IMR-90 (cell line): ENCODE data around the gene SLC26A3. TPM values are rescaled to one million over a fixed set of nuclear protein-coding genes. Genes with fewer than 3 reads are reported as not detected.

Source experiments
- ATAC-seq: fragments of 200-7000 bp; cut with Tn5 transposase; 2 replicates; pipeline ENCODE4 v1.9.1; 2020; ENCODE audit warnings: low read depth, mild to moderate bottlenecking, moderate library complexity
- BruUV-seq: library from RNA; stranded (reverse); fragments of 400-500 nt; replicated peaks from 2 replicates; lab custom pipeline; 2021; lab: Mats Ljungman, UMichigan
- CTCF ChIA-PET: fragments of 300-600 bp; formaldehyde crosslinking; extraction: SDS; loops from one replicate; lab custom pipeline; 2021; ENCODE audit warnings: antibody characterized with exemption; lab: Yijun Ruan, JAX
- POLR2A ChIA-PET: fragments of 300-600 bp; sonication (Branson Sonifier 250); formaldehyde crosslinking; loops from one replicate; lab custom pipeline; 2022; ENCODE audit warnings: antibody characterized with exemption; ENCODE audit not compliant: unreplicated experiment; lab: Charles Lee
- DNase-seq: peaks from one replicate; pipeline ENCODE4 v3.0.0; 2013
- H2AFZ ChIP-seq: replicated peaks from 2 replicates; pipeline ENCODE3; 2013; ENCODE audit warnings: low read length, mild to moderate bottlenecking; ENCODE audit not compliant: poor library complexity
- H2AK5ac ChIP-seq: 2 replicates; pipeline ENCODE4 v1.6.1; 2013; ENCODE audit warnings: low read depth, low read length, inconsistent platforms
- H2AK9ac ChIP-seq: replicated peaks from 2 replicates; pipeline ENCODE3; 2013; ENCODE audit warnings: mild to moderate bottlenecking, low read depth, low read length, moderate library complexity; ENCODE audit not compliant: poor library complexity
- H2BK120ac ChIP-seq: 2 replicates; pipeline ENCODE4 v1.6.1; 2013; ENCODE audit warnings: low read depth, low read length, inconsistent platforms
- H2BK15ac ChIP-seq: 3 replicates; pipeline ENCODE4 v1.6.1; 2013; ENCODE audit warnings: low read depth, low read length, inconsistent platforms
- H2BK20ac ChIP-seq: 2 replicates; pipeline ENCODE4 v1.6.1; 2013; ENCODE audit warnings: low read depth, mild to moderate bottlenecking, inconsistent platforms, low read length, moderate library complexity
- H2BK5ac ChIP-seq: 2 replicates; pipeline ENCODE4 v1.6.1; 2013; ENCODE audit warnings: mild to moderate bottlenecking, low read depth, low read length, inconsistent platforms; ENCODE audit not compliant: poor library complexity, severe bottlenecking
- H3K14ac ChIP-seq: replicated peaks from 2 replicates; pipeline ENCODE4 v1.6.1; 2013; ENCODE audit warnings: low read depth, low read length, inconsistent platforms
- H3K18ac ChIP-seq: 2 replicates; pipeline ENCODE4 v1.6.1; 2013; ENCODE audit warnings: low read depth, low read length, control low read depth
- H3K23ac ChIP-seq: 2 replicates; pipeline ENCODE4 v1.6.1; 2013; ENCODE audit warnings: low read depth, low read length, inconsistent platforms
- H3K27ac ChIP-seq: 2 replicates; pipeline ENCODE4 v1.5.1; 2013; ENCODE audit warnings: mild to moderate bottlenecking, control low read depth, low read length; ENCODE audit not compliant: insufficient read depth
- H3K27me3 ChIP-seq: 2 replicates; pipeline ENCODE4 v1.6.1; 2013; ENCODE audit warnings: low read length; ENCODE audit not compliant: control insufficient read depth, insufficient read depth
- H3K36me3 ChIP-seq: 2 replicates; pipeline ENCODE4 v1.6.1; 2013; ENCODE audit warnings: low read length, mixed read lengths; ENCODE audit not compliant: control insufficient read depth, insufficient read depth
- H3K4ac ChIP-seq: 2 replicates; pipeline ENCODE4 v1.6.1; 2013; ENCODE audit warnings: low read depth, low read length, inconsistent platforms
- H3K4me1 ChIP-seq: 2 replicates; pipeline ENCODE4 v1.6.1; 2013; ENCODE audit warnings: low read length, mixed read lengths; ENCODE audit not compliant: control insufficient read depth, insufficient read depth
- H3K4me2 ChIP-seq: 2 replicates; pipeline ENCODE4 v1.6.1; 2013; ENCODE audit warnings: low read depth, mild to moderate bottlenecking, control low read depth, low read length, moderate library complexity
- H3K4me3 ChIP-seq: 2 replicates; pipeline ENCODE4 v1.5.1; 2013; ENCODE audit warnings: low read depth, mild to moderate bottlenecking, control low read depth, low read length, moderate library complexity; ENCODE audit not compliant: insufficient read depth
- H3K56ac ChIP-seq: 2 replicates; pipeline ENCODE4 v1.6.1; 2013; ENCODE audit warnings: low read length, inconsistent platforms; ENCODE audit not compliant: insufficient read depth; ENCODE audit errors: extremely low read depth
- H3K79me1 ChIP-seq, 2 experiments: 2 replicates each; pipeline ENCODE4 v1.6.1; 2013; ENCODE audit warnings: low read length in 2 of 2, inconsistent platforms in 1 of 2, low read depth in 1 of 2
- H3K9ac ChIP-seq: 2 replicates; pipeline ENCODE4 v1.6.1; 2013; ENCODE audit warnings: low read depth, low read length, control low read depth
- H3K9me1 ChIP-seq: 2 replicates; pipeline ENCODE4 v1.6.1; 2013; ENCODE audit warnings: low read length, inconsistent platforms; ENCODE audit not compliant: insufficient read depth
- H3K9me3 ChIP-seq: 2 replicates; pipeline ENCODE4 v1.6.1; 2013; ENCODE audit warnings: low read length; ENCODE audit not compliant: control insufficient read depth, insufficient read depth
- H4K20me1 ChIP-seq: 2 replicates; pipeline ENCODE4 v1.6.1; 2013; ENCODE audit warnings: low read length, inconsistent platforms; ENCODE audit not compliant: insufficient read depth
- H4K5ac ChIP-seq: 2 replicates; pipeline ENCODE4 v1.6.1; 2013; ENCODE audit warnings: mild to moderate bottlenecking, low read depth, low read length, control low read depth
- H4K8ac ChIP-seq, 2 experiments: 2 replicates each; pipeline ENCODE4 v1.6.1; 2013; ENCODE audit warnings: low read depth in 2 of 2, low read length in 2 of 2, control low read depth in 1 of 2, inconsistent platforms in 1 of 2
- H4K91ac ChIP-seq: 2 replicates; pipeline ENCODE4 v1.6.1; 2013; ENCODE audit warnings: low read depth, low read length, inconsistent platforms; ENCODE audit not compliant: insufficient read depth
- CEBPB ChIP-seq: IDR thresholded peaks from 2 replicates; pipeline ENCODE4 v1.6.1; 2012; ENCODE audit warnings: low read depth, low read length, improper control_type of control experiment
- CHD1 ChIP-seq: IDR thresholded peaks from 2 replicates; pipeline ENCODE4 v1.6.1; 2012; ENCODE audit warnings: low read depth, low read length, improper control_type of control experiment
- MAFK ChIP-seq: IDR thresholded peaks from 2 replicates; pipeline ENCODE4 v1.6.1; 2012; ENCODE audit warnings: low read depth, low read length, improper control_type of control experiment
- MAZ ChIP-seq: IDR thresholded peaks from 2 replicates; pipeline ENCODE4 v1.6.1; 2012; ENCODE audit warnings: low read depth, mild to moderate bottlenecking, low read length, improper control_type of control experiment, moderate library complexity, borderline replicate concordance
- NFE2L2 ChIP-seq: fragments of 150-350 bp; IDR thresholded peaks from 2 replicates; pipeline ENCODE4 v1.6.1; 2016; ENCODE audit warnings: low read depth, mild to moderate bottlenecking, low read length
- POLR2A ChIP-seq: IDR thresholded peaks from 2 replicates; pipeline ENCODE4 v1.6.1; 2012; ENCODE audit warnings: mild to moderate bottlenecking, low read depth, low read length
- RFX5 ChIP-seq: IDR thresholded peaks from 2 replicates; pipeline ENCODE4 v1.8.0; 2012; ENCODE audit warnings: low read depth, mild to moderate bottlenecking, low read length, moderate library complexity
- SMC3 ChIP-seq: fragments of 150-350 bp; IDR thresholded peaks from 2 replicates; pipeline ENCODE4 v1.6.1; 2016; ENCODE audit warnings: low read depth, mild to moderate bottlenecking, antibody characterized with exemption, low read length, moderate library complexity
- dilution Hi-C: fragments of 300-500 bp; cut with HindIII; formaldehyde crosslinking; loops from one replicate; pipeline ENCODE4 v1.14.3; 2018; ENCODE audit warnings: low sequenced_read_pairs; ENCODE audit not compliant: unreplicated experiment
- in situ Hi-C: fragments of 300-500 bp; cut with MboI; formaldehyde crosslinking; loops from 3 replicates; pipeline ENCODE4 v1.14.3; 2019; ENCODE audit warnings: low sequenced_read_pairs, inconsistent platforms, mixed read lengths
- intact Hi-C: fragments of 100-400 bp; cut with micrococcal nuclease; formaldehyde crosslinking; loops from 2 replicates; pipeline ENCODE4 v1.10.0; 2022
- polyA plus RNA-seq, 3 experiments: library from polyadenylated mRNA; depleted of rRNA; stranded (reverse); fragments of >200 nt; gene quantifications; 2 replicates each; pipeline ENCODE4 v1.2.3, GENCODE V29; 2012; ENCODE audit warnings: low replicate concordance in 1 of 3
- total RNA-seq: library from RNA; depleted of rRNA; stranded (reverse); fragments of >200 nt; gene quantifications from 2 replicates; pipeline ENCODE4 v1.2.3, GENCODE V29; 2012
- TF ChIP-seq, protein P1 (sequence below): fragments of 150-350 bp; IDR thresholded peaks from 2 replicates; pipeline ENCODE4 v1.6.1; 2017; ENCODE audit warnings: mild to moderate bottlenecking, antibody characterized with exemption, low read length, low read depth
- TF ChIP-seq, protein P2 (sequence below): fragments of 150-350 bp; IDR thresholded peaks from 2 replicates; pipeline ENCODE4 v1.6.1; 2016; ENCODE audit warnings: low read depth, mild to moderate bottlenecking, low read length, moderate library complexity, borderline replicate concordance
- TF ChIP-seq, protein P3 (sequence below): conservative IDR thresholded peaks from 2 replicates; pipeline ENCODE4 v1.5.1; 2012; ENCODE audit warnings: mild to moderate bottlenecking, low read depth, low read length, improper control_type of control experiment

Gene SLC26A3
- total and polyA plus RNA-seq, 2 of the 4 experiments (the other 2 are of a cell fraction) = not detected

DNA sequence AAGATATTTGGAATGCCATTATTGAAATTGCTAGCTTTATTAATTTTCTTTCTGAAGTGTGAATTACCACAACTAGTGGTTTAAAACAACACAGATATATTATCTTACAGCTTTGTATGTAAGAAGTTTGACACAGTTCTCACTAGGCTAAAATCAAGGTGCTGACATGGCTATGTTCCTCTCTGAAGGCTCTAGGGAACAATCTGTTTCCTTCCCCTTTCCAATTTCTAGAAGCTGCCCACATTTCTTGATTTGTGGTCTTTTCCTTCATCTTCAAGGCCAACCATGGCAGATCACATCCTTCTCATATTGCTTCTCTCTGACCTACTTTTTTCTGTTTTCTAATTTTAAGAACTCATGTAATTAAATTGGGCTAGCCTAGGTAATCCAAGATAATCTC is 43.3 kb upstream of the SLC26A3 start:
- POLR2A ChIA-PET = no interaction called here
- no peak overlapping the region for H2AK5ac ChIP-seq
- BruUV-seq = no TSS peak

More for the DNA sequence above, 43.3 kb upstream of the SLC26A3 start:
- Histone ChIP-seq H3K4ac (no peak overlapping the region), H3K9ac (no peak overlapping the region), H3K18ac (no peak overlapping the region), H3K9me1 (no peaks in the 10 kb centered on the region), H2AFZ (no peak overlapping the region), H3K4me2 (no peak overlapping the region), H4K8ac (no peak overlapping the region), H3K36me3 (no peaks in the 10 kb centered on the region), H2BK20ac (no peak overlapping the region), H3K56ac (no peak overlapping the region), H4K91ac (no peak overlapping the region), H3K27ac (no peak overlapping the region), H4K5ac (no peak overlapping the region), H3K14ac (no peak overlapping the region), H3K79me1 (no peaks in the 10 kb centered on the region), H2BK5ac (no peak overlapping the region), H4K20me1 (no peaks in the 10 kb centered on the region), H3K4me1 (no peaks in the 10 kb centered on the region), H3K27me3 (peaks cover 14% of the 10 kb centered on the region), H3K9me3 (no peaks in the 10 kb centered on the region), H3K4me3 (no peak overlapping the region), H2AK9ac (no peak overlapping the region), H3K23ac (no peak overlapping the region), H2BK120ac (no peak overlapping the region), H2BK15ac (no peak overlapping the region)
- CTCF ChIA-PET = no interaction called here
- ATAC-seq = no peak
- dilution Hi-C loops = no loop called here
- TF ChIP-seq, protein P1, sequence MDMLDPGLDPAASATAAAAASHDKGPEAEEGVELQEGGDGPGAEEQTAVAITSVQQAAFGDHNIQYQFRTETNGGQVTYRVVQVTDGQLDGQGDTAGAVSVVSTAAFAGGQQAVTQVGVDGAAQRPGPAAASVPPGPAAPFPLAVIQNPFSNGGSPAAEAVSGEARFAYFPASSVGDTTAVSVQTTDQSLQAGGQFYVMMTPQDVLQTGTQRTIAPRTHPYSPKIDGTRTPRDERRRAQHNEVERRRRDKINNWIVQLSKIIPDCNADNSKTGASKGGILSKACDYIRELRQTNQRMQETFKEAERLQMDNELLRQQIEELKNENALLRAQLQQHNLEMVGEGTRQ = no peak
- TF ChIP-seq, protein P2, sequence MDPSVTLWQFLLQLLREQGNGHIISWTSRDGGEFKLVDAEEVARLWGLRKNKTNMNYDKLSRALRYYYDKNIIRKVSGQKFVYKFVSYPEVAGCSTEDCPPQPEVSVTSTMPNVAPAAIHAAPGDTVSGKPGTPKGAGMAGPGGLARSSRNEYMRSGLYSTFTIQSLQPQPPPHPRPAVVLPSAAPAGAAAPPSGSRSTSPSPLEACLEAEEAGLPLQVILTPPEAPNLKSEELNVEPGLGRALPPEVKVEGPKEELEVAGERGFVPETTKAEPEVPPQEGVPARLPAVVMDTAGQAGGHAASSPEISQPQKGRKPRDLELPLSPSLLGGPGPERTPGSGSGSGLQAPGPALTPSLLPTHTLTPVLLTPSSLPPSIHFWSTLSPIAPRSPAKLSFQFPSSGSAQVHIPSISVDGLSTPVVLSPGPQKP = no peak
- TF ChIP-seq RFX5 (no peak), SMC3 (no peak), CHD1 (no peak), POLR2A (no peak), NFE2L2 (no peak), MAFK (no peak), CEBPB (no peak), MAZ (no peak)
- TF ChIP-seq, protein P3, sequence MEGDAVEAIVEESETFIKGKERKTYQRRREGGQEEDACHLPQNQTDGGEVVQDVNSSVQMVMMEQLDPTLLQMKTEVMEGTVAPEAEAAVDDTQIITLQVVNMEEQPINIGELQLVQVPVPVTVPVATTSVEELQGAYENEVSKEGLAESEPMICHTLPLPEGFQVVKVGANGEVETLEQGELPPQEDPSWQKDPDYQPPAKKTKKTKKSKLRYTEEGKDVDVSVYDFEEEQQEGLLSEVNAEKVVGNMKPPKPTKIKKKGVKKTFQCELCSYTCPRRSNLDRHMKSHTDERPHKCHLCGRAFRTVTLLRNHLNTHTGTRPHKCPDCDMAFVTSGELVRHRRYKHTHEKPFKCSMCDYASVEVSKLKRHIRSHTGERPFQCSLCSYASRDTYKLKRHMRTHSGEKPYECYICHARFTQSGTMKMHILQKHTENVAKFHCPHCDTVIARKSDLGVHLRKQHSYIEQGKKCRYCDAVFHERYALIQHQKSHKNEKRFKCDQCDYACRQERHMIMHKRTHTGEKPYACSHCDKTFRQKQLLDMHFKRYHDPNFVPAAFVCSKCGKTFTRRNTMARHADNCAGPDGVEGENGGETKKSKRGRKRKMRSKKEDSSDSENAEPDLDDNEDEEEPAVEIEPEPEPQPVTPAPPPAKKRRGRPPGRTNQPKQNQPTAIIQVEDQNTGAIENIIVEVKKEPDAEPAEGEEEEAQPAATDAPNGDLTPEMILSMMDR = no peak
- DNase-seq = no peak
- intact Hi-C loops = no loop called here
- in situ Hi-C loops = no loop called here
